ENCODE measurements around the gene NTNG2. TPM values are rescaled to one million over a fixed set of nuclear protein-coding genes. Genes with fewer than 3 reads are reported as not detected.
A peak's percentile ranks its signal among the peaks of the same experiment; 100 is the strongest.

The NTNG2 gene
- total RNA-seq, 1 donor from 2014 or later: 46.3 TPM

GRCh38 chr9:132235894-132236661, 74.2 kb downstream of the NTNG2 start:
- peak; percentile 49 for DNase-seq

- no peak for DNase-seq
These were observed 74.9 kb downstream of the NTNG2 start for GRCh38 chr9:132236662-132237311.

GRCh38 chr9:132237481-132237880, 75.6 kb downstream of the NTNG2 start:
- no peak for DNase-seq

GRCh38 chr9:132238026-132238972, 76.4 kb downstream of the NTNG2 start:
- no peak for DNase-seq

GRCh38 chr9:132238992-132239391, 77.1 kb downstream of the NTNG2 start:
- no peak for DNase-seq

- DNase-seq: no peak
These were observed 77.7 kb downstream of the NTNG2 start for GRCh38 chr9:132239518-132239917.

GRCh38 chr9:132239999-132240840, 78.4 kb downstream of the NTNG2 start:
- DNase-seq: no peak

- DNase-seq: peak; percentile 91
These were observed 79.1 kb downstream of the NTNG2 start for GRCh38 chr9:132240841-132241482.

GRCh38 chr9:132241483-132241839, 79.6 kb downstream of the NTNG2 start:
- no peak for DNase-seq

- DNase-seq: no peak
These were observed 80.2 kb downstream of the NTNG2 start for GRCh38 chr9:132241840-132242620.

- no peak for DNase-seq
These were observed 80.8 kb downstream of the NTNG2 start for GRCh38 chr9:132242621-132243155.

GRCh38 chr9:132243156-132244074, 81.6 kb downstream of the NTNG2 start:
- DNase-seq: no peak

- no peak for DNase-seq
These were observed 83.0 kb downstream of the NTNG2 start for GRCh38 chr9:132244582-132245455.

GRCh38 chr9:132245465-132245864, 83.6 kb downstream of the NTNG2 start:
- DNase-seq: no peak

- DNase-seq: no peak
These were observed 86.1 kb downstream of the NTNG2 start for GRCh38 chr9:132247942-132248341.

GRCh38 chr9:132249123-132249522, 87.3 kb downstream of the NTNG2 start:
- DNase-seq: no peak

GRCh38 chr9:132249690-132250089, 87.8 kb downstream of the NTNG2 start:
- DNase-seq: no peak
